ENCODE measurements around the gene AUTS2. TPM values are rescaled to one million over a fixed set of nuclear protein-coding genes. Genes with fewer than 3 reads are reported as not detected.
A peak's percentile ranks its signal among the peaks of the same experiment; 100 is the strongest.

The AUTS2 gene
- total and polyA plus RNA-seq, 2 donors (not counting 1 experiment from before 2014, with no cell fraction given), result 0.60 to 9.1 TPM

DNA sequence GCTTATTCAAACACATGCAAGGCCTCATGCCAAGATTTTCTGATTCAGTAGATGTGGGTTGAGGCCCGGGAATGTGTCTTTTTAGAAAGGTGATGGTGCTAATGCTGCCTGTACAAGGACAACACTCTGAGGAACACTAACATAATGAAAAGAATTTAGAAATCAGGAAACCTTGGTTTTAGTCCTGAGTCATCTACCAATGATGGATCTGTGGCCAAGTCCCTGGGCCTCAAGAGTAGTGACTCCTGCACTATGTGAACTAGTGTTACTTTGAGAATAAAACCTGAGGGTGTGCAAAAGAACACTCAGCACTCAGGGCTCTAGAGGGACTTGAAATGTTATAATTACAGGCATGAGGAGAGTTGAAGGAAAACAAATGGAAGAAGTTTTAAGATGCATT is 792.0 kb downstream of the AUTS2 start:
- H3K27ac ChIP-seq (ENCODE audit: insufficient read depth, low read length), result no peak overlapping the region
- TF ChIP-seq, protein P1, sequence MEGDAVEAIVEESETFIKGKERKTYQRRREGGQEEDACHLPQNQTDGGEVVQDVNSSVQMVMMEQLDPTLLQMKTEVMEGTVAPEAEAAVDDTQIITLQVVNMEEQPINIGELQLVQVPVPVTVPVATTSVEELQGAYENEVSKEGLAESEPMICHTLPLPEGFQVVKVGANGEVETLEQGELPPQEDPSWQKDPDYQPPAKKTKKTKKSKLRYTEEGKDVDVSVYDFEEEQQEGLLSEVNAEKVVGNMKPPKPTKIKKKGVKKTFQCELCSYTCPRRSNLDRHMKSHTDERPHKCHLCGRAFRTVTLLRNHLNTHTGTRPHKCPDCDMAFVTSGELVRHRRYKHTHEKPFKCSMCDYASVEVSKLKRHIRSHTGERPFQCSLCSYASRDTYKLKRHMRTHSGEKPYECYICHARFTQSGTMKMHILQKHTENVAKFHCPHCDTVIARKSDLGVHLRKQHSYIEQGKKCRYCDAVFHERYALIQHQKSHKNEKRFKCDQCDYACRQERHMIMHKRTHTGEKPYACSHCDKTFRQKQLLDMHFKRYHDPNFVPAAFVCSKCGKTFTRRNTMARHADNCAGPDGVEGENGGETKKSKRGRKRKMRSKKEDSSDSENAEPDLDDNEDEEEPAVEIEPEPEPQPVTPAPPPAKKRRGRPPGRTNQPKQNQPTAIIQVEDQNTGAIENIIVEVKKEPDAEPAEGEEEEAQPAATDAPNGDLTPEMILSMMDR (conservative IDR thresholded peaks at IDR 0.05 in 1 of 2, IDR thresholded peaks at IDR 0.05 in 1 of 2; ENCODE audit: low read depth in 1 of 2, low read length in 2 of 2), result no peak
- TF ChIP-seq EZH2 (IDR thresholded peaks at IDR 0.05; ENCODE audit: low read length, missing control alignments), result no peak
- DNase-seq (ENCODE audit: low read depth in 2 of 2), result peak in 1 of 2 donors; percentile 79

DNA sequence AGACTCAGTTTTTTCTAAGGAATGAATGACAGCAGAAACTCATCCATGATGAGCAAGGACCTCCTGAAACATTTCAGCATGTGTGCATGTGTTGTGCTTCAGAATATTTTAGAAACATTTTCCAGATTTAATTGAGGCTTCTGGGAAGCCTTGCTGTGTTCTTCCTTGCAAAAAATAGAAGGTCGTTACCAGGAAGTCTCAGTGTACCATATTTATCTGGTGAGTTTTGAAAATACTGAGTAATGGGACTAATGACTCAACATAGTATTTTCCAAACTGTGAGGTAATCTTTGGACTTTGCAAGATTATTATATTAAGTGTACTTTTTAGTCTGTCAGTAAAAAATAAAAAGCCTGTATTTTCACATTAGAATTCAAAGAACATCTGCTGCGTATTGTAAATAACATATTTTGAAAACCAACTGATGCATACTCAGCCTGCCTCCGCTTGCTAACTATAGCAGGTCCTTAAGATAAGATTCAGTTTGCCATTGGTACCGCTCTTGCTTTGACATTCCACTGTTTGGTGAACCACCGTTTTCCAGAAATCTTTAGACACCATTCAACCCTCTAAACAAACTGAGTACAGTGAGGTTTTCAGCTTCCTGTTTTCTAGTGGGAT is 794.1 kb downstream of the AUTS2 start:
- no peaks in the 10 kb centered on the region for H3K27me3 ChIP-seq (ENCODE audit: control insufficient read depth, insufficient read depth, low read length)
- TF ChIP-seq, protein P1 (conservative IDR thresholded peaks at IDR 0.05 in 1 of 2, IDR thresholded peaks at IDR 0.05 in 1 of 2; ENCODE audit: low read depth in 1 of 2, low read length in 2 of 2), result no peak
- no peak for TF ChIP-seq EZH2 (IDR thresholded peaks at IDR 0.05; ENCODE audit: low read length, missing control alignments)
- H3K9ac ChIP-seq (ENCODE audit: insufficient read depth, low read length), result no peak overlapping the region
- H3K36me3 ChIP-seq (ENCODE audit: control insufficient read depth, insufficient read depth, low read length), result no peaks in the 10 kb centered on the region
- no peak overlapping the region for H3K27ac ChIP-seq (ENCODE audit: insufficient read depth, low read length)
- H3K9me3 ChIP-seq (ENCODE audit: control insufficient read depth, insufficient read depth, low read depth, low read length), result no peaks in the 10 kb centered on the region
- H3K4me3 ChIP-seq (replicated peaks in 1 of 4; ENCODE audit: control extremely low read depth in 1 of 4, insufficient read depth in 1 of 4, low read depth in 3 of 4, low read length in 4 of 4), result no peak overlapping the region
- H3K4me2 ChIP-seq (ENCODE audit: extremely low read depth, insufficient read depth, low read length), result no peak overlapping the region
- H3K4me1 ChIP-seq (ENCODE audit: control insufficient read depth, extremely low read depth, insufficient read depth, low read length), result no peaks in the 10 kb centered on the region
- H4K20me1 ChIP-seq (ENCODE audit: control insufficient read depth, extremely low read depth, insufficient read depth, low read length), result no peaks in the 10 kb centered on the region
- H3K79me2 ChIP-seq (ENCODE audit: control insufficient read depth, insufficient read depth, low read length), result no peaks in the 10 kb centered on the region
- no peak overlapping the region for H2AFZ ChIP-seq (ENCODE audit: low read length)
- DNase-seq (ENCODE audit: low read depth in 2 of 2), result peak; percentile 47 to 72

More for the DNA sequence above, 792.0 kb downstream of the AUTS2 start:
- H4K20me1 ChIP-seq (ENCODE audit: control insufficient read depth, extremely low read depth, insufficient read depth, low read length), result no peaks in the 10 kb centered on the region
- H3K9ac ChIP-seq (ENCODE audit: insufficient read depth, low read length), result no peak overlapping the region
- H3K36me3 ChIP-seq (ENCODE audit: control insufficient read depth, insufficient read depth, low read length), result no peaks in the 10 kb centered on the region
- H2AFZ ChIP-seq (ENCODE audit: low read length), result no peak overlapping the region
- no peak overlapping the region for H3K4me2 ChIP-seq (ENCODE audit: extremely low read depth, insufficient read depth, low read length)
- no peaks in the 10 kb centered on the region for H3K27me3 ChIP-seq (ENCODE audit: control insufficient read depth, insufficient read depth, low read length)
- H3K79me2 ChIP-seq (ENCODE audit: control insufficient read depth, insufficient read depth, low read length), result no peaks in the 10 kb centered on the region
- H3K9me3 ChIP-seq (ENCODE audit: control insufficient read depth, insufficient read depth, low read depth, low read length), result no peaks in the 10 kb centered on the region
- no peak overlapping the region for H3K4me3 ChIP-seq (replicated peaks in 1 of 4; ENCODE audit: control extremely low read depth in 1 of 4, insufficient read depth in 1 of 4, low read depth in 3 of 4, low read length in 4 of 4)
- H3K4me1 ChIP-seq (ENCODE audit: control insufficient read depth, extremely low read depth, insufficient read depth, low read length), result no peaks in the 10 kb centered on the region

DNA sequence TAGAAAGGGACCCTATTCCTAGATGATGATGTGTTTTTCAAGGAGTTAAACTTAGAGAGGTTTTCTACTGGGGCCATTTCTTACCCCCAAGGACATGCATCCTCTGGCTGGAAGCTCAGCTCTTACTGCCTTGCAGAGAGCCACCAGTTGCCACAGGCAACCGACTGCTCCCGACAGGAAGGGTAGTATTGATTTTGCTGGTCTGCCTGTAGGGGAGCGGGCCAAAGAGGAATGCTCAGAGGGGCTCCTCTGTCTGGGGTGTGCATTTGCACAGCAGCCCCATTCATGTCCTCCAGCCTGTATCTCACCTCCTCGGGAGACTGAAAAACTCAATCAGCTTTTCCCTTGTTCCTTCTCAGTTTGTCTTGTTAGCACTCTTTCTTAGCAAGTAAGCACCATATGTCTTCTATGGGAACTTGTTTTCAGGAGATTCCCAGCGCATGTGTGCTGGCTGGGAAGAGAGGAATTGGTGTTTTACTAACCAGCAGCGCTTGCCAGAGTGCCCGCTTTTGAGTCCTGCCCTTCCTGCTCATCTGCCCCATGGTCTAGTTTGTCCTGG is 794.7 kb downstream of the AUTS2 start:
- H3K4me1 ChIP-seq (ENCODE audit: control insufficient read depth, extremely low read depth, insufficient read depth, low read length), result no peaks in the 10 kb centered on the region

More for the DNA sequence above, 794.7 kb downstream of the AUTS2 start:
- Histone ChIP-seq H3K27ac (ENCODE audit: insufficient read depth, low read length) (no peak overlapping the region), H2AFZ (ENCODE audit: low read length) (no peak overlapping the region), H3K36me3 (ENCODE audit: control insufficient read depth, insufficient read depth, low read length) (no peaks in the 10 kb centered on the region), H3K79me2 (ENCODE audit: control insufficient read depth, insufficient read depth, low read length) (no peaks in the 10 kb centered on the region), H3K9me3 (ENCODE audit: control insufficient read depth, insufficient read depth, low read depth, low read length) (no peaks in the 10 kb centered on the region), H3K4me3 (replicated peaks in 1 of 4; ENCODE audit: control extremely low read depth in 1 of 4, insufficient read depth in 1 of 4, low read depth in 3 of 4, low read length in 4 of 4) (no peak overlapping the region), H3K4me2 (ENCODE audit: extremely low read depth, insufficient read depth, low read length) (no peak overlapping the region), H3K27me3 (ENCODE audit: control insufficient read depth, insufficient read depth, low read length) (no peaks in the 10 kb centered on the region), H4K20me1 (ENCODE audit: control insufficient read depth, extremely low read depth, insufficient read depth, low read length) (no peaks in the 10 kb centered on the region), H3K9ac (ENCODE audit: insufficient read depth, low read length) (no peak overlapping the region)
- TF ChIP-seq, protein P1 (conservative IDR thresholded peaks at IDR 0.05 in 1 of 2, IDR thresholded peaks at IDR 0.05 in 1 of 2; ENCODE audit: low read depth in 1 of 2, low read length in 2 of 2), result no peak
- TF ChIP-seq EZH2 (IDR thresholded peaks at IDR 0.05; ENCODE audit: low read length, missing control alignments), result no peak
- DNase-seq (ENCODE audit: low read depth in 2 of 2), result no peak
